ENCODE data around the gene OR2A12. TPM values are rescaled to one million over a fixed set of nuclear protein-coding genes. Genes with fewer than 3 reads are reported as not detected.

The OR2A12 gene, protein sequence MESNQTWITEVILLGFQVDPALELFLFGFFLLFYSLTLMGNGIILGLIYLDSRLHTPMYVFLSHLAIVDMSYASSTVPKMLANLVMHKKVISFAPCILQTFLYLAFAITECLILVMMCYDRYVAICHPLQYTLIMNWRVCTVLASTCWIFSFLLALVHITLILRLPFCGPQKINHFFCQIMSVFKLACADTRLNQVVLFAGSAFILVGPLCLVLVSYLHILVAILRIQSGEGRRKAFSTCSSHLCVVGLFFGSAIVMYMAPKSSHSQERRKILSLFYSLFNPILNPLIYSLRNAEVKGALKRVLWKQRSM
- not detected in 5 replicates for total RNA-seq (2022; extraction: Qiagen RNA extraction; ENCODE audit: low read depth)

GRCh38 chr7:144085978-144086377, at the start of gene OR2A12:
Gene OR2A12, plus strand, starts transcription at chr7:144086278. Its CDS starts 8,830 bp downstream, at chr7:144095108.

GRCh38 chr7:144048648-144049047, 37.4 kb upstream of the OR2A12 start, which contains the start of gene OR2A5:
Gene OR2A5, plus strand, starts transcription at chr7:144048948. Its CDS starts 1,454 bp downstream, at chr7:144050402.

GRCh38 chr7:144069511-144069910, 16.6 kb upstream of the OR2A12 start, which contains the start of gene OR2A25:
Gene OR2A25, plus strand, starts transcription at chr7:144069811. Its CDS starts 4,409 bp downstream, at chr7:144074220.

GRCh38 chr7:144109283-144109682, 23.2 kb downstream of the OR2A12 start, which contains the start of gene OR2A2:
Gene OR2A2, plus strand, starts transcription at chr7:144109583. Its CDS starts 0 bp downstream, at chr7:144109583.

DNA sequence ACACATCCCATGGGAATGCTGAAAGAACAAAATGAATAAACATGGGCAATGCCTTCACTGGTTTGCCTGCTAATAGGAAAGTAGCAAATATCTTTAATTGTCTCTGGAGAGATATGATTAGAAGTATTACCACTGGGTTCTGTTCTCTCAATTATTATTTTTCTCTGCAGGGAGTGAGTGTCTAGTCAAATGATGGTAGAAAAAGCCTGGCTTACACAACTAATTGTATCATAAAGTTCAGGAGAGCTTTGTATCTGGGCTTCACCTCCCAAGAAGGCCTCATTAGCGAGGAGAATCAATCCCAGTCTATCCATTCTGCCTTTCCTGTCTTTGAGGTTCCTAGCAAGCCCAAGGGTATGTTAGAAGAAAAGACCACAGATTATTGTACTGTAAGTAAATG, 36.8 kb downstream of the OR2A12 start, which contains the start of gene OR2A14:
OR2A14 (plus strand) TSS at position 301 of the 400 bp plus-strand sequence. CDS start 5,937 bp downstream, outside the sequence.

Other genes with a start within 250 kb of the OR2A12 start
- gene TCAF1, start 184.1 kb upstream of the OR2A12 start, total RNA-seq (2022; extraction: Qiagen RNA extraction; ENCODE audit: low read depth) = 16.6 to 22.4 TPM (median 21.5 TPM) in 5 replicates
- gene OR2F2, start 151.0 kb upstream of the OR2A12 start, total RNA-seq (2022; extraction: Qiagen RNA extraction; ENCODE audit: low read depth) = not detected in 5 replicates
- not detected in 5 replicates for gene OR2F1, start 131.4 kb upstream of the OR2A12 start, total RNA-seq (2022; extraction: Qiagen RNA extraction; ENCODE audit: low read depth)
- gene OR6B1, start 86.0 kb upstream of the OR2A12 start, total RNA-seq (2022; extraction: Qiagen RNA extraction; ENCODE audit: low read depth) = not detected in 5 replicates
- not detected in 5 replicates for gene OR2A5, start 37.3 kb upstream of the OR2A12 start, total RNA-seq (2022; extraction: Qiagen RNA extraction; ENCODE audit: low read depth)
- gene OR2A25, start 16.5 kb upstream of the OR2A12 start, total RNA-seq (2022; extraction: Qiagen RNA extraction; ENCODE audit: low read depth) = not detected in 5 replicates
- gene OR2A2, start 23.3 kb downstream of the OR2A12 start, total RNA-seq (2022; extraction: Qiagen RNA extraction; ENCODE audit: low read depth) = not detected in 5 replicates
- gene OR2A14, start 36.9 kb downstream of the OR2A12 start, total RNA-seq (2022; extraction: Qiagen RNA extraction; ENCODE audit: low read depth) = not detected in 5 replicates
- gene CTAGE4, start 97.2 kb downstream of the OR2A12 start, total RNA-seq (2022; extraction: Qiagen RNA extraction; ENCODE audit: low read depth) = not detected in 5 replicates
- 0.23 to 0.44 TPM (median 0.38 TPM) in 5 replicates for gene ARHGEF35, start 109.6 kb downstream of the OR2A12 start, total RNA-seq (2022; extraction: Qiagen RNA extraction; ENCODE audit: low read depth)
- gene OR2A42, start 153.3 kb downstream of the OR2A12 start, total RNA-seq (2022; extraction: Qiagen RNA extraction; ENCODE audit: low read depth) = not detected in 5 replicates
- gene OR2A7, start 178.5 kb downstream of the OR2A12 start, total RNA-seq (2022; extraction: Qiagen RNA extraction; ENCODE audit: low read depth) = not detected in 5 replicates
- gene CTAGE8, start 183.0 kb downstream of the OR2A12 start, total RNA-seq (2022; extraction: Qiagen RNA extraction; ENCODE audit: low read depth) = not detected in 5 replicates
- not detected in 5 replicates for gene OR2A1, start 226.1 kb downstream of the OR2A12 start, total RNA-seq (2022; extraction: Qiagen RNA extraction; ENCODE audit: low read depth)